ENCODE measurements around the gene RAP1GAP2.

- TF ChIP-seq POLR2A (IDR thresholded peaks at IDR 0.05) (no peak), CTCF (IDR thresholded peaks at IDR 0.05) (no peak), POLR2AphosphoS5 (IDR thresholded peaks at IDR 0.05) (no peak), EP300 (IDR thresholded peaks at IDR 0.05) (no peak)
Observed at GRCh38 chr17:2780256-2780655, 16.0 kb upstream of the RAP1GAP2 start.
